Measurements from ENCODE around the gene CLEC2B.

Gene CLEC2B

DNA sequence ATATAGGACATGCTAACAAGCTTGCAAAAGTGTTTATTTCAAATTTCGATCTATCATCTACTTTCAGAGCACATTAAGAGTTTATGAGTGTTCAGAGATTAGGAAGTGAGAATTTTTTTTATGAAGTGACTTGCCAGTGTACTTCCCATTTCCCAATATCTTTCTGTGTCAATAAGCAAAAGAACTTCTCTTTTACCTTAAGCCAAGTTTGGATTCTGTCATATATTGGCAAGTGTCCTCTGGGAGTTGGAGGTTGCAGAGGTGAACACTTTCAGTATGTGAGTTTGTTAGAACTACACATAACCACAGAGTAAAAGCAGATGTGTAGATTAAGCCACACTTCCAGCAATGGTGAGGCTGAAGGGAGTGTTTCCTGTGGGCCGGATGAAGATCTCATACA is 58.5 kb downstream of the CLEC2B start:
- no peak for DNase-seq (ENCODE audit: low read depth in 4 of 4, low spot score in 1 of 4)

DNA sequence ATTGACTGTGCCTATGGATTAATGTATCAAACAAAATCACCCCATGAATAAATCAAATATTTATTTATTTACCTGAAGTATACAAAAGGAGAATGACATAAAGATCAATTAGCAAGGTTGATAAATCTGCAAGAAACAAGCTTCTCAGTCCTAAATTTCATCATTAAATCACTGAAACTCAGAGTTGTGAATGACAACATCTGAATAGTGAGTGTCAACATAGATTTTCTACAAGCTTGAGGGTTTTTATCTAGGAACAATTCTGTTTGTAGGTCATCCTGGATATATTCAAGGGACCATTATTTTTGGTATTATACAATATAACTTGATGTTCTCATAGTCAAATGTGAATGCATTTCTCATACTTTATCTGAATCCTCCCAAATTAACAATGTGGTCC is 59.3 kb downstream of the CLEC2B start:
- DNase-seq (ENCODE audit: low read depth in 4 of 4, low spot score in 1 of 4): no peak

- no peak for DNase-seq (ENCODE audit: low read depth in 4 of 4, low spot score in 1 of 4)
Observed at GRCh38 chr12:9809338-9809737, 59.8 kb downstream of the CLEC2B start.

- DNase-seq (ENCODE audit: low read depth in 4 of 4, low spot score in 1 of 4): no peak
Observed at GRCh38 chr12:9808504-9808903, 60.6 kb downstream of the CLEC2B start.

- no peak for DNase-seq (ENCODE audit: low read depth in 4 of 4, low spot score in 1 of 4)
Observed at GRCh38 chr12:9806714-9807113, 62.4 kb downstream of the CLEC2B start.

DNA sequence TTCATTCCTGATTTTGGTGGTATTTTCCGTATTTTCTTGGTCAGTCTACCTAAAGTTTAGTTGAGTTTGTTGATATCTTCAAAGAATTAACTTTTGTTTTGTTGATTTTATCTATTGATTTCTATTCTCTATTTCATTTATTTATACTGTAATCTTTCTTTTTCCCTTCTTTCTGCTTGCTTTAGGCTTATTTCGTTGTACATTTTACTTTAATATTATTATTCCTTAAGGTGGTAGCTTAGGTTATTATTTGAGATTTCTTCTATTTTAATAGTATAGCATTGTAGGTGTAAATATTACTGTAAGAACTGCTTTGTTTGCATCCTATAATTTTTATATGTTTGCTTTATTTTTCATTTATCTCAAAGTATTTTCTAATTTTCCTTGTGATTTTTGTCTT is 63.3 kb downstream of the CLEC2B start:
- no peak for DNase-seq (ENCODE audit: low read depth in 4 of 4, low spot score in 1 of 4)

All from stimulated activated CD4-positive, alpha-beta T cell treated with anti-CD3 and anti-CD28 coated beads, Interleukin-1b, Interleukin-23, amount 100 ng/mL, for 24 hours (primary cell).